Heart left ventricle (tissue), 16 donors: ENCODE measurements around the gene SEC14L6. TPM values are rescaled to one million over a fixed set of nuclear protein-coding genes. Genes with fewer than 3 reads are reported as not detected.

Experiments used
- ATAC-seq, 4 donors: fragments of 200-7000 bp; cut with Tn5 transposase; one replicate each; pipeline ENCODE4 v1.9.1; 2020 to 2022; ENCODE audit warnings: moderate library complexity in 4 of 4, mild to moderate bottlenecking in 3 of 4, moderate number of reproducible peaks in 1 of 4
- DNase-seq, 5 donors: peaks; one replicate each; pipeline ENCODE4 v3.0.0-alpha.2; 2020
- H3K27ac ChIP-seq, 12 donors: fragments of 200-600 bp; sonication (generic) in 4 of 12; one replicate each; pipeline versions ENCODE4 v1.5.0 to v1.8.0; 2016 to 2022; ENCODE audit warnings: mild to moderate bottlenecking in 2 of 12
- H3K27me3 ChIP-seq, 9 donors: fragments of 200-600 bp; sonication (generic) in 2 of 9; one replicate each; pipeline versions ENCODE4 v1.5.1 to v1.8.0; 2016 to 2022; ENCODE audit warnings: mild to moderate bottlenecking in 3 of 9
- H3K36me3 ChIP-seq, 9 donors: fragments of 200-600 bp; sonication (generic) in 2 of 9; one replicate each; pipeline versions ENCODE4 v1.5.0 to v1.8.0; 2018 to 2022; ENCODE audit warnings: mild to moderate bottlenecking in 2 of 9
- H3K4me1 ChIP-seq, 12 donors: fragments of 200-600 bp; sonication (generic) in 4 of 12; one replicate each; pipeline versions ENCODE4 v1.5.0 to v1.8.0; 2016 to 2022; ENCODE audit warnings: mild to moderate bottlenecking in 3 of 12
- H3K4me3 ChIP-seq, 12 donors: fragments of 200-600 bp; sonication (generic) in 4 of 12; one replicate each; pipeline versions ENCODE4 v1.5.0 to v1.8.0; 2017 to 2022; ENCODE audit warnings: mild to moderate bottlenecking in 9 of 12, moderate library complexity in 4 of 12
- H3K9me3 ChIP-seq, 12 donors: fragments of 200-600 bp; sonication (generic) in 4 of 12; one replicate each; pipeline versions ENCODE4 v1.5.0 to v1.8.0; 2016 to 2022; ENCODE audit warnings: mild to moderate bottlenecking in 1 of 12
- CTCF ChIP-seq, 12 donors: fragments of 200-600 bp; sonication (generic) in 4 of 12; IDR thresholded peaks; one replicate each; pipeline versions ENCODE4 v1.5.0 to v1.8.0; 2018 to 2022; ENCODE audit warnings: antibody characterized with exemption in 12 of 12, mild to moderate bottlenecking in 5 of 12
- POLR2A ChIP-seq, 2 donors: fragments of 450-650 bp; IDR thresholded peaks; one replicate each; pipeline ENCODE4 v1.6.1; 2017; ENCODE audit warnings: antibody characterized with exemption in 2 of 2, mild to moderate bottlenecking in 2 of 2, moderate library complexity in 2 of 2
- WGBS, 4 donors: extraction: QIAGEN DNeasy Blood & Tissue Kit in 2 of 4; methylation state at CpG; one replicate each; pipeline versions ENCODE4 v1.1.5 to v1.1.7; 2013 to 2018; 5-methylcytosine and 5-hydroxymethylcytosine counted together
- intact Hi-C, 10 donors: fragments of 100-400 bp; cut with DNase I; formaldehyde crosslinking; loops; one replicate each; pipeline versions ENCODE4 v1.11.1 to v1.14.2; 2022
- polyA plus RNA-seq, 2 donors: library from polyadenylated mRNA; stranded (reverse); fragments of 200-250 nt; gene quantifications; one replicate each; pipeline ENCODE4 v1.2.3, GENCODE V29; 2013
- total RNA-seq, 9 donors: library from RNA; depleted of rRNA in 2 of 9; stranded (reverse); fragments of >200 nt in 2 of 9; fragmentation: NEBNext Ultra II Directional in 3 of 9; extraction: Animal tissue kit (Norgen Biotek cat#: 25700) in 3 of 9; gene quantifications; one replicate each; pipeline versions ENCODE4 v1.1.0 to v1.2.4, GENCODE V29; 2016 to 2023
- donor health status: ischemic (EF 13 %, LVEDD 7.1; RV severe dilation, severe dysfunction).
- donor health status: healthy with polysubstance abuse.
- donor health status: DM: no; HTN: yes; CAD: no.
- donor health status: DM: no; HTN: no; CAD: no.
- donor health status: ischemic (EF 25% LVEDD 6.9; RV normal size, moderate dysfunction).
- donor health status: ischemic (EF 25% LVEDD 5.7; RV mildly dilated, moderate dysfunction).
- donor health status: healthy.
- donor health status: DM: yes; HTN: yes; CAD: no.
- donor health status: ischemic (EF 35%, LVEDD 5.7; RV mildly dilated, moderate dysfunction).
- donor health status: nonischemic (EF 11% LVEDD 7.7; RV severe dilation, severe dysfunction).
- donor health status: DM: yes; HTN: yes; CAD: no.
- donor health status: PGD.
- donor health status: ischemic (EF 29% LVEDD 5.4; RV normal size, mild dysfunction).
- donor health status: nonischemic (EF 23%, LVEDD 6.1; RV moderate dilation, normal function).

The SEC14L6 gene
- total and polyA plus RNA-seq, 11 donors = 0.03 to 2.8 (median 0.16) TPM; not detected in 8

GRCh38 chr22:30523646-30524489 lies 22.7 kb downstream of the SEC14L6 start:
- Histone ChIP-seq H3K36me3 (no peaks in the 10 kb centered on the region), H3K27ac (no peak overlapping the region), H3K27me3 (peaks cover 0 to 15% (median 0%) of the 10 kb centered on the region in 9 donors), H3K4me1 (no peaks in the 10 kb centered on the region), H3K9me3 (no peaks in the 10 kb centered on the region), H3K4me3 (no peak overlapping the region)
- intact Hi-C loops = no loop called here
- 62 to 74% (median 65%) methylated on average over 8 of the region's 8 CpGs for WGBS, 4 donors
- ATAC-seq = no peak
- DNase-seq = no peak
- no peak for TF ChIP-seq CTCF (IDR thresholded peaks at IDR 0.05)
- no peak for TF ChIP-seq POLR2A (IDR thresholded peaks at IDR 0.05)

DNA sequence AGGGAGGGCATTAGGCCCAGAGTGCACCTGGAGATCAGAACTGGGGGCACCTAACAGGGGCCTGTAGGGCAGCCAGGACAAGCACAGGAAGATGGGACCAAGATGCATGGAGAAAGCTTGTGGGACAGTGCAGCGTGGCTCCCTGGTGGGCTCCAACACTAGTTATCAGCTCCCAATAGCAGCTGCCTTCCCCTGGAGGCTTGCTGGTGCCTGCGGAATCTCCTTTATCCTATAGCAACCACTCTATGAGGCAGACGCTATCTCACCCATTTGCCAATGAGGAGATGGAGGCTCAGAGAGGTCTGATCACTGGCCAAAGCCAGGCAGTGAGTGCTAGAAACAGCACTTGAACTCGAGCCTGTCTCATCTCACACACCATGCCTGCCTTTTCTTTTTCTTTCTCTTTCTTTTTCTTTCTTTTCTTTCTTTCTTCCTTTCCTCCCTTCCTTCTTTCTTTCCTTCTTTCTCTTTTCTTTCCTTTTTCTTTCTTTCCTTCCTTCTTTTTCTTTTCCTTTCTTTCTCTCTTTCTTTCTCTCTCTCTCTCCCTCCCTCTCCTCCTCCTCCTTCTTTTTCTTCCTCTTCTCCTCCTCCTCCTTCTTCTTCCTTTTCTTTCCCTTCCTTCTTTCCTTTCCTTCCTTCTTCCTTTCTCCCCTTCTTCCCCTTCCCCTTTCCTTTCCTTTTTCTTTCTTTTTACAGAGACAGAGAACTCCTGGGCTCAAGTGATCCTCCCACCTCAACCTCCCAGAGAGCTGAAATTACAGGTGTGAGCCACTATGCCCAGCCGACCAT lies 25.0 kb downstream of the SEC14L6 start:
- intact Hi-C loops = no loop called here

DNA sequence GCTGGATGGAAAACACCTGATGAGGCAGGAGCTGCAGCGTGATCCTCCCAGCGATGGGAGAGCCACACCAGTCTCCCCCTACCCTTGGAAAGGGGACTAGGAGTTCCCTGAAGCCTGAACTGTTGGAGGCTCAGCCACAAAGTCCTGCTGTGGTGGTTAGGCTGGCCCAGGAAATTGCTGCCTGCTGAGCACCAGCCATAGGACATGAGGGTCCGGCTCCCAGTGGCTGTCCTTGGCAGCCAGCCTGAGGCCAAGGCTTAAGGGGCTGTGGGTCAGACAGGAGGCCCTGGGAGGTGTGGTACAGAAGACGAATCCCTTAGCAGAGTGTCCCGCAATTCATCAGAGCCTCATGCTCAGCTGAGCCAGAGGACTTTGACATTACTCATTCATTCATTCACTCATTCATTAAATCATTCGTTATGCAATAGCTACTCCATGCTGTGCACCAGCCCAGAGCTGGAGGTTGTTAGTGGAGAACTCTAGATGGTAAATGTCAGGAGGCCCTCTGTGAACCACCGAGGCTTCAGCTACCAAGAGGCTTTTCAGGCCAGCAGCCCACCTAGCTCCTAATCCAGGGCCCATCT lies 26.6 kb downstream of the SEC14L6 start:
- Histone ChIP-seq H3K4me3 (no peak overlapping the region), H3K27ac (no peak overlapping the region), H3K36me3 (no peaks in the 10 kb centered on the region), H3K4me1 (no peaks in the 10 kb centered on the region), H3K27me3 (peaks cover 0 to 15% (median 0%) of the 10 kb centered on the region in 9 donors), H3K9me3 (no peaks in the 10 kb centered on the region)
- intact Hi-C loops = no loop called here
- 74 to 83% (median 80%) methylated on average over 6 to 7 of the region's 7 CpGs for WGBS, 4 donors
- no peak for TF ChIP-seq POLR2A (IDR thresholded peaks at IDR 0.05)
- no peak for TF ChIP-seq CTCF (IDR thresholded peaks at IDR 0.05)
- DNase-seq (no peak), ATAC-seq (no peak)

More for the DNA sequence above, 25.0 kb downstream of the SEC14L6 start:
- DNase-seq (no peak), ATAC-seq (no peak)
- no peaks in the 10 kb centered on the region for H3K36me3 ChIP-seq
- H3K27ac ChIP-seq = no peak overlapping the region
- no peak for TF ChIP-seq POLR2A (IDR thresholded peaks at IDR 0.05)
- no peaks in the 10 kb centered on the region for H3K4me1 ChIP-seq
- no peaks in the 10 kb centered on the region for H3K9me3 ChIP-seq
- 50 to 63% (median 58%) methylated on average over 5 of the region's 5 CpGs for WGBS, 4 donors
- H3K4me3 ChIP-seq = no peak overlapping the region
- H3K27me3 ChIP-seq = peaks cover 0 to 15% (median 0%) of the 10 kb centered on the region in 9 donors

GRCh38 chr22:30516731-30517130 lies 29.8 kb downstream of the SEC14L6 start:
- Histone ChIP-seq H3K27ac (no peak overlapping the region), H3K4me1 (no peaks in the 10 kb centered on the region), H3K9me3 (peaks cover 0 to 5% (median 0%) of the 10 kb centered on the region in 12 donors), H3K4me3 (no peak overlapping the region), H3K27me3 (peaks cover 0 to 6% (median 0%) of the 10 kb centered on the region in 9 donors), H3K36me3 (no peaks in the 10 kb centered on the region)
- 86 to 89% (median 86%) methylated on average over 5 of the region's 5 CpGs for WGBS, 4 donors
- TF ChIP-seq CTCF (IDR thresholded peaks at IDR 0.05) = no peak
- TF ChIP-seq POLR2A (IDR thresholded peaks at IDR 0.05) = no peak
- no peak for DNase-seq
- intact Hi-C loops = no loop called here
- ATAC-seq = no peak
